GM18867 (cell line): Measurements from ENCODE around the gene ANKRD33.

Experiments used
- ATAC-seq: cut with Tn5 transposase; IDR thresholded peaks from one replicate; pipeline ENCODE4 v1.9.1; 2021; ENCODE audit warnings: mild to moderate bottlenecking, moderate library complexity; ENCODE audit not compliant: unreplicated experiment

ANKRD33 gene

DNA sequence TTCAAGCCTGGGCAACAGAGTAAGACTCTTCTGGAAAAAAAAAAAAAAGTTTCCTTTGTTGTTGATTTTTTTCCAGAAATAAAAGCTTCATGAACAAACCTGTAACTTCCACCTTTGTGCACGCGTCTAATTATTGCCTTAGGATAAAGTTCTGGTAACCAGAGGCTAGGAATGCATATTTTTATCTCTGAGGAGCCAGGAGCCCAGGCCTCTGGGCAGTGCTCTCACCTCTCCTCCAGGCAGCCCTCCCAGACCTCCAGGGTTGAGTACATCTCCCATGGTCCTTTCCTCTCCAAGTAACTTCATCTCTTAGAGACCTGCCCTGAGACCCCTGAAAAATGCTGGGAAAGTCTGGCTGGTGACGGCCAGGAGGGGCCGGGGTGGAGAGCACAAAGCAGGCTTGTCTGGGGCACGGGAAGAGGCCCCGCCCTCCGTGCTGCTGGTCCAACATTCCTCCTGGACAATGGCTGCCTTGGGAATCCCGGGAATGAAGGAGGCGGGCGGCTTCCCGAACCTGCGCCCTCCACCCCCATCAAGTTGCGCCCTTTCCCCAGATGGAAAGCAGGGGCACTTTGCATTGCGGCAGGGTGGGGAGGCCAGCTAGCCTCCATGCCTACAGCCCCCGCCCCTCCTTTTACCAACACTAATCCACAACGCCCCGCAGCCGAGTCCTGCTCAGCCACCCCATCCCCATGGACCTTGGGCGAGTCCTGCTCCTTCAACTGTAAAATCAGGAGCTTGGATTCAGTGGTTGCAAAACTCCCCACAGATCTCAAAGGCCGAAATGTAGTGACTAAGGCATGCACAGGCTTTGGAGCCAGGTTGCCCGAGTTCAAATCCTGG is 32.1 kb upstream of the ANKRD33 start:
- ATAC-seq, result no peak

DNA sequence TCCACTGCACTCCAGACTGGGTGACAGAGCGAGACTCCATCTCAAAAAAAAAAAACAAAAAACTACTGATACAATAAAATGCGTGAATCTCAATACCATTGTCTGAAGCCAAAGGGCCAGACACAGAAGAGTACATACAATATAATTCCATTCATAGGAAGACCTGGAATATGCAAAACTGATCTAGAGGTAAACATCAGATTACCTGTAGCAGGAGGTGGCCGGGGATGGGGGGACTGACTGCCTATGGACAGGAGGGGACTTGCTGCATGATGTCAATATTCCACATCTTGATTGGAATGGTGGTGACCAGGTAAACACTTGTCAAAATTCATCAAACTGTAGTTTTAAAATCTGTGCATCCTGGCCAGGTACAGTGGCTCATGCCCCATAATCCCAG is 26.9 kb upstream of the ANKRD33 start:
- ATAC-seq, result no peak

DNA sequence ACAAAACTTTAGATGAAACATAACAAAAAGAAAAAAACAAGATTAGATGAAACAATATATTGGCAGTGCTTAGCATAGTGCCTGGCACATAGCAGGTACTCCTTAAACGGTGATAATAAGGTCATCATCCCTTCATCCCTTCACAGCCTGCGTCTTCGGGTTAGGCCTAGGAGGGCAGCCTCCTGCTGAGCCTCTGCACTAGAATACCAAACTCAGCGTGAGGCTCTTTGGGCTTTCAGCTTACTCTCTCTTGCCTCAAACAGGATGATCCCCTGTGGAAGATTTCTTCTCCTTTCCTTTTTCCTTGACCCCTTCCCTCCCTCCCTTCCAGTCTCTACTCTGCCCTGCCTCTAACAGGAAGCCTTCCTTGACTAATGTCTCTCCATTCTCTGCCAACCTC is 25.0 kb upstream of the ANKRD33 start:
- ATAC-seq, result no peak

- no peak for ATAC-seq
Measured at GRCh38 chr12:51863363-51863932, 24.5 kb upstream of the ANKRD33 start.

GRCh38 chr12:51863933-51864832 is 23.7 kb upstream of the ANKRD33 start:
- no peak for ATAC-seq

GRCh38 chr12:51864833-51865670 is 22.9 kb upstream of the ANKRD33 start:
- no peak for ATAC-seq

- ATAC-seq, result no peak
Measured at GRCh38 chr12:51865757-51866270, 22.1 kb upstream of the ANKRD33 start.

DNA sequence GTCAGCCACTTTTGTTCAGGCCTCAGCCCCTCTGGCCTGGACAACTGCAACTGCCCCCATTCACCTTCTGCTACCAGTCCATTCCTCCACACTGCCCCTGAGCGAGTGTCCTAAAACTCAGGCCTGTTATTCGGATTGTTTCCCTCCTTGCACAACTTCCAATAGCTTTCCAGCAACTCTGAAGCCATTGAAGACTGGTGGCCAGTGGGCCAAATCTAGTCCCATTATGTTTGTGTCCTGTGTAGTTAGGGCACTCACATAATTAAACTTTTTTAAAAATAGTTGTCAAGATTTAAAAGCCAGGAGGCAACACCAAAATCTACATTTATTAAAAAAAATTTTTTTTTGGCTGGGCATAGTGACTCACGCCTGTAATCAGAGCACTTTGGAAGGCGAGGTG is 21.6 kb upstream of the ANKRD33 start:
- no peak for ATAC-seq

DNA sequence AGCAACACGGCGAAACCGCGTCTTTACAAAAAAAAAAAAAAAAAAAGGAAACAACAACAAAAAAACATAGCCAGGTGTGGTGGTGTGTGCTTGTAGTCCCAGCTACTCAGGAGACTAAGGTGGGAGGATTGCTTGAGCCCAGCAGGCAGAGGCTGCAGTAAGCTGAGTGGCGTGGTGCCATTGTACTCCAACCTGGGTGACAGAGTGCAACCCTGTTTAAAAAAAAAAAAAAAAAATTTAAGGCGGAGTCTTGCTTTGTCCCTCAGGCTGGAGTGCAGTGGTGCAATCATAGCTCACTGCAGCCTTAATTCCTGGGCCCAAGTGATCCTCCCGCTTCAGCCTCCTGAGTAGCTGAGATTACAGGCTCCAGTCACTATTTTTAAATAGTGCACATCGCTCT is 21.1 kb upstream of the ANKRD33 start:
- no peak for ATAC-seq

GRCh38 chr12:51867371-51867770 is 20.5 kb upstream of the ANKRD33 start:
- no peak for ATAC-seq

GRCh38 chr12:51867796-51868428 is 20.0 kb upstream of the ANKRD33 start:
- no peak for ATAC-seq

DNA sequence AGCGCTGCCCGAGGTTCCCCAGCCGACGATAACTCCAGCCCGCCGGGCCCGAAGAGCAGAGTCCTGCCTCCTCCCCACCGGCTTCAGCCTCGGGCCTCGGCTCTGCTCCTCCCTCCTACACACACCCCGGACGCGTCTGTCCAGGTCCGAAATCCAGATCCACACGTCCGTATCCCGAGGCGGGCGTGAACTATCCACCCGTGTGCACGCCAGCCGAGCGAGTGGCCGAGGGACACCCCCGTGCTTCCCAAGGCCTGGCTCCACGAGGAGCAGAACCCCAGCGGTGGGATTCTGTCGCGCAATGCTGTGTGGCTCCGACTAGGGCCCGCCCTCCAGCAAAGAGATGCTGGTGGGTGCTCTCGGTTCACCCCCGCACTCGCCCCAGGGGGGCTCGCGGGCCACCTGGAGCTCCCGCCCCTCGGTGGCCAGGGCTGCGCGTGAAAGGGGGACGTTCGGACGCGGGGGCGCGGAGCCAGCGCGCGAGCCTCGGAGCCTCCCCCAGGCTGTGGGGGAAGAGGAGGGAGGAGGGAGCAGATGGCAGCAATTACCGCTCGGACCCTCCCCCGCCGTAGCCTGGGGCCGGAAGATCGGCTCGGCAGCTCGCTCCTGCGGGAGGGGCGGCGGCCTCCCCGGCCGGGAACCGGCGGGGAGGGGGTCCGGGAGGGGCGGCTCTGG is 18.9 kb upstream of the ANKRD33 start:
- ATAC-seq, result no peak

DNA sequence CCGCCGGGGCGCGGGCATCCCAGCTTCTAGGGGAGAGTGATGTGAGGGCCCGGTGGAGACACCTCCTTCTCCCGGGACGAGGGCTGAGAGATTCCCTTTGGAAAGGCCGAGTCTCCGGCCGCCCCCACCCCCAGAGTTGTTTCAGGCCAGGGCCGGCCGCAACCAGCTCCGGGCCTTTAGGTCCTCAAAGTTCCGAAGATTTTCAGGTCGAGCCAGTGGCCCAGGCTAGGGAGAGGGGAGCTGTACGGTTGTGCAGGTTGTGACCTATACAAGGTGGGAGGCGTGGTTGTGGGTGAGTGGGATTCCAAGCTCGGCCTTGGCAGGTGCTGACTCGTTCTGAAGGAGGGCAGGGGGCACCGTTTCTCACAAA is 18.4 kb upstream of the ANKRD33 start:
- no peak for ATAC-seq

DNA sequence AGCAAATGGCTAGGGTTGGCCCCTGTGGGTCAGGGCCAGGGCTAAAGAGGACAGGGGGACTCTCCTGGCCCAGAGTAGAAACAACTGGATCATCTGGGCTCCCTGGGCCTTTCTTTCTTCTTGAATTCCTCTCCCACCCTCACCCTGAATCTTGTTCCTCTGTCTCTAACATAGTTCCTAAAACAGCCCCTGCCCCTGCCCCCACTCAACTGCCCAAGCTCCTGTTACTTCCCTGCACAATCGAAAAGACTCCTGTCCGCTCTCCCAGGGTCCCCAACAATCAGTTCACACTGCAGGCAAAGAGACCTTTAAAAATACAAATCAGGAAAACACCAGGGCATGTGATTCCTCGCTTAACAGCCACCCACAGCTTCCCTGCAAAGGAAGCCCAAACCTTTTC is 18.0 kb upstream of the ANKRD33 start:
- ATAC-seq, result no peak

GRCh38 chr12:51870504-51870903 is 17.4 kb upstream of the ANKRD33 start:
- ATAC-seq, result no peak

- no peak for ATAC-seq
Measured at GRCh38 chr12:51871126-51871525, 16.8 kb upstream of the ANKRD33 start.

GRCh38 chr12:51871918-51872688 is 15.8 kb upstream of the ANKRD33 start:
- no peak for ATAC-seq

DNA sequence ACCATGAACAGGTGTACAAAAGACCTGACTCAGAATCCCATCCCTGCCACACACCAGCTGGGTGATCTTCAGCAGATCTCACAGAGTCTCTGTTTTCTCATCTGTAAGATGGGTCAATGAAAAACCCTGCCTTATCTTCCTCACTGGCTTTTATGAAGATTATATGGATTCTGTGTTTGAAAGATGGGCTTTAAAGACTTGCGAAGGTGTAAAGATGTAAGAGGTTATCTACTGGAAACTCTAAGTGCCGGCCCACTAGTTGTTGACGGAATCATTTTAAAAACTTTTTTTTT is 15.3 kb upstream of the ANKRD33 start:
- no peak for ATAC-seq
